Muscle of leg (tissue), 11 donors: ENCODE results near the gene TMEFF1. TPM values are rescaled to one million over a fixed set of nuclear protein-coding genes. Genes with fewer than 3 reads are reported as not detected.
"Not testable (repeated sequence)": the region's sequence is repeated elsewhere in the genome, so short reads cannot be mapped to it uniquely, and the experiment has no call there.

Experiments used
- DNase-seq: peaks from one replicate; pipeline ENCODE4 v3.0.0; 2013
- H3K27ac ChIP-seq: one replicate; pipeline ENCODE4 v1.5.1; 2013; ENCODE audit warnings: mild to moderate bottlenecking, low read length, control low read depth
- H3K27me3 ChIP-seq: one replicate; pipeline ENCODE4 v1.6.1; 2013; ENCODE audit warnings: low read length; ENCODE audit not compliant: control insufficient read depth, insufficient read depth
- H3K36me3 ChIP-seq: one replicate; pipeline ENCODE4 v1.6.1; 2013; ENCODE audit warnings: low read length; ENCODE audit not compliant: control insufficient read depth, insufficient read depth
- H3K4me1 ChIP-seq: one replicate; pipeline ENCODE4 v1.6.1; 2013; ENCODE audit warnings: low read length; ENCODE audit not compliant: control insufficient read depth, insufficient read depth
- H3K4me3 ChIP-seq: one replicate; pipeline ENCODE4 v1.5.1; 2013; ENCODE audit warnings: low read length, control low read depth
- H3K9me3 ChIP-seq: replicated peaks from 2 replicates; pipeline ENCODE4 v1.6.1; 2013; ENCODE audit warnings: low read depth, low read length; ENCODE audit not compliant: control insufficient read depth
- WGBS: methylation state at CpG from one replicate; pipeline ENCODE4 v1.1.5; 2013; ENCODE audit warnings: missing lambda C conversion rate; ENCODE audit not compliant: insufficient coverage; 5-methylcytosine and 5-hydroxymethylcytosine counted together
- polyA plus RNA-seq, 8 donors: library from polyadenylated mRNA; unstranded; fragments of 120-200 nt; gene quantifications; one replicate each; pipeline versions ENCODE4 v1.2.1 to v1.2.3, GENCODE V29; 2013; ENCODE audit warnings: inconsistent platforms in 1 of 8, low replicate concordance in 1 of 8; ENCODE audit not compliant: insufficient read length in 8 of 8, insufficient read depth in 1 of 8
- total RNA-seq: library from RNA; stranded (reverse); fragments of 120-200 nt; gene quantifications from one replicate; pipeline ENCODE4 v1.2.4, GENCODE V29; 2013

The TMEFF1 gene
- total and polyA plus RNA-seq, 9 donors = 1.1 to 3.5 (median 2.0) TPM

GRCh38 chr9:100521282-100521681 lies 48.3 kb downstream of the TMEFF1 start:
- no peaks in the 10 kb centered on the region for H3K27me3 ChIP-seq
- DNase-seq = no peak
- H3K27ac ChIP-seq = no peak overlapping the region
- H3K4me3 ChIP-seq = no peak overlapping the region
- H3K9me3 ChIP-seq = no peaks in the 10 kb centered on the region
- H3K36me3 ChIP-seq = no peaks in the 10 kb centered on the region
- no peaks in the 10 kb centered on the region for H3K4me1 ChIP-seq
- WGBS = no CpG with 5 or more reads among the region's 3 CpGs

GRCh38 chr9:100525563-100525962 lies 52.6 kb downstream of the TMEFF1 start:
- no peak for DNase-seq

GRCh38 chr9:100527180-100527794 lies 54.3 kb downstream of the TMEFF1 start:
- not testable (repeated sequence) for H3K4me3 ChIP-seq, H3K4me1 ChIP-seq, DNase-seq, H3K27me3 ChIP-seq, H3K27ac ChIP-seq, H3K36me3 ChIP-seq, H3K9me3 ChIP-seq
- 95% methylated on average over 24 of the region's 30 CpGs for WGBS

More at GRCh38 chr9:100525563-100525962, 52.6 kb downstream of the TMEFF1 start:
- Histone ChIP-seq H3K4me3 (no peak overlapping the region), H3K36me3 (no peaks in the 10 kb centered on the region), H3K27ac (no peak overlapping the region), H3K4me1 (no peaks in the 10 kb centered on the region), H3K9me3 (no peaks in the 10 kb centered on the region), H3K27me3 (no peaks in the 10 kb centered on the region)
- 83% methylated on average over 1 of the region's 2 CpGs for WGBS

GRCh38 chr9:100534401-100534800 lies 61.5 kb downstream of the TMEFF1 start:
- no CpG with 5 or more reads among the region's 4 CpGs for WGBS

GRCh38 chr9:100540327-100540726 lies 67.4 kb downstream of the TMEFF1 start:
- Histone ChIP-seq H3K27ac (no peak overlapping the region), H3K27me3 (no peaks in the 10 kb centered on the region), H3K9me3 (peaks cover 5% of the 10 kb centered on the region), H3K36me3 (no peaks in the 10 kb centered on the region), H3K4me1 (no peaks in the 10 kb centered on the region), H3K4me3 (no peak overlapping the region)
- no peak for DNase-seq
- 96% methylated on average over 6 of the region's 12 CpGs for WGBS

More at GRCh38 chr9:100534401-100534800, 61.5 kb downstream of the TMEFF1 start:
- no peaks in the 10 kb centered on the region for H3K27me3 ChIP-seq
- no peak overlapping the region for H3K27ac ChIP-seq
- peak; percentile 21 for DNase-seq
- H3K4me1 ChIP-seq = no peaks in the 10 kb centered on the region
- no peak overlapping the region for H3K4me3 ChIP-seq
- H3K36me3 ChIP-seq = no peaks in the 10 kb centered on the region
- H3K9me3 ChIP-seq = no peaks in the 10 kb centered on the region

GRCh38 chr9:100549048-100549447 lies 76.1 kb downstream of the TMEFF1 start:
- Histone ChIP-seq H3K27me3 (no peaks in the 10 kb centered on the region), H3K4me3 (no peak overlapping the region), H3K36me3 (no peaks in the 10 kb centered on the region), H3K9me3 (peaks cover 7% of the 10 kb centered on the region), H3K4me1 (no peaks in the 10 kb centered on the region), H3K27ac (no peak overlapping the region)
- peak; percentile 5 for DNase-seq
- WGBS = 64% methylated on average over 2 of the region's 5 CpGs

GRCh38 chr9:100554935-100555401 lies 82.0 kb downstream of the TMEFF1 start:
- Histone ChIP-seq H3K36me3 (no peaks in the 10 kb centered on the region), H3K27me3 (no peaks in the 10 kb centered on the region), H3K27ac (no peak overlapping the region), H3K9me3 (no peaks in the 10 kb centered on the region), H3K4me3 (no peak overlapping the region), H3K4me1 (no peaks in the 10 kb centered on the region)
- 86% methylated on average over 1 of the region's 2 CpGs for WGBS
- DNase-seq = peak; percentile 18

- Histone ChIP-seq H3K27ac (no peak overlapping the region), H3K4me3 (no peak overlapping the region), H3K4me1 (no peaks in the 10 kb centered on the region), H3K36me3 (no peaks in the 10 kb centered on the region), H3K27me3 (no peaks in the 10 kb centered on the region), H3K9me3 (no peaks in the 10 kb centered on the region)
- no CpG with 5 or more reads among the region's 1 CpG for WGBS
- no peak for DNase-seq
These were observed 82.5 kb downstream of the TMEFF1 start for GRCh38 chr9:100555471-100555870.

GRCh38 chr9:100557053-100557452 lies 84.1 kb downstream of the TMEFF1 start:
- no peak overlapping the region for H3K4me3 ChIP-seq
- WGBS = 90% methylated on average over 2 of the region's 3 CpGs
- H3K4me1 ChIP-seq = no peaks in the 10 kb centered on the region
- DNase-seq = no peak
- H3K27ac ChIP-seq = no peak overlapping the region
- no peaks in the 10 kb centered on the region for H3K27me3 ChIP-seq
- no peaks in the 10 kb centered on the region for H3K36me3 ChIP-seq
- no peaks in the 10 kb centered on the region for H3K9me3 ChIP-seq

GRCh38 chr9:100561256-100561655 lies 88.3 kb downstream of the TMEFF1 start:
- no peak for DNase-seq
- H3K27me3 ChIP-seq = no peaks in the 10 kb centered on the region
- no peaks in the 10 kb centered on the region for H3K36me3 ChIP-seq
- no peak overlapping the region for H3K4me3 ChIP-seq
- H3K27ac ChIP-seq = no peak overlapping the region
- no peaks in the 10 kb centered on the region for H3K4me1 ChIP-seq
- H3K9me3 ChIP-seq = no peaks in the 10 kb centered on the region
- no CpG with 5 or more reads among the region's 3 CpGs for WGBS

GRCh38 chr9:100567856-100568255 lies 94.9 kb downstream of the TMEFF1 start:
- Histone ChIP-seq H3K27ac (no peak overlapping the region), H3K36me3 (no peaks in the 10 kb centered on the region), H3K4me3 (no peak overlapping the region), H3K4me1 (no peaks in the 10 kb centered on the region), H3K9me3 (no peaks in the 10 kb centered on the region), H3K27me3 (no peaks in the 10 kb centered on the region)
- WGBS = no CpG with 5 or more reads among the region's 3 CpGs
- no peak for DNase-seq
